NCI-H526 (cell line): ENCODE data around the gene SPAG4.

ENCODE experiments used
- DNase-seq, 2 experiments: peaks; one replicate each; lab custom pipeline; 2025; lab: John Stamatoyannopoulos, UW

Gene SPAG4, protein sequence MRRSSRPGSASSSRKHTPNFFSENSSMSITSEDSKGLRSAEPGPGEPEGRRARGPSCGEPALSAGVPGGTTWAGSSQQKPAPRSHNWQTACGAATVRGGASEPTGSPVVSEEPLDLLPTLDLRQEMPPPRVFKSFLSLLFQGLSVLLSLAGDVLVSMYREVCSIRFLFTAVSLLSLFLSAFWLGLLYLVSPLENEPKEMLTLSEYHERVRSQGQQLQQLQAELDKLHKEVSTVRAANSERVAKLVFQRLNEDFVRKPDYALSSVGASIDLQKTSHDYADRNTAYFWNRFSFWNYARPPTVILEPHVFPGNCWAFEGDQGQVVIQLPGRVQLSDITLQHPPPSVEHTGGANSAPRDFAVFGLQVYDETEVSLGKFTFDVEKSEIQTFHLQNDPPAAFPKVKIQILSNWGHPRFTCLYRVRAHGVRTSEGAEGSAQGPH

GRCh38 chr20:35615667-35616464 is at the start of gene SPAG4:
Gene SPAG4 (plus strand): TSS chr20:35615829. CDS start chr20:35616004, 175 bp downstream.
- DNase-seq = peak; percentile 99 to 100

DNA sequence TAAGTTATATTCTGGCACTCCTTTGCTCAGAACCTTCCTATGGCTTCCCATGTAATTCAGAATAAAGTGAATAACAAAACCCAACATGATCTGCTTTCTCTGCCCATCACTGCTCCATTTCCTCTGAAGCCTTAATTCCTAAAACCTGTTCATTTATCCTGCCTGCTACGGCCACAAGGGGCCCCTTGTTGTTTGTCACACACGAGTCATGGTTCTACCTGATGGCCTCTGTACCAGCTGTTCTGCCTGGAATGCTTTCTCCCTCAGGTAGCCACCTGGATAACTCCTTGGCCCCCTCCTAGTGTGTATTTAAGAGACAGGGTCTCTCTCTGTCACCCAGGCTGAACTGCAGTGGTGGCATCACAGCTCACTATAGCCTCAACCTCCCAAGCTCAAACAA is 47.0 kb upstream of the SPAG4 start:
- peak; percentile 24 to 42 for DNase-seq

- DNase-seq = no peak
These were observed 44.1 kb upstream of the SPAG4 start for GRCh38 chr20:35571555-35571954.

- no peak for DNase-seq
These were observed 42.8 kb upstream of the SPAG4 start for GRCh38 chr20:35572838-35573237.

GRCh38 chr20:35575958-35576357 is 39.7 kb upstream of the SPAG4 start:
- no peak for DNase-seq

- no peak for DNase-seq
These were observed 38.8 kb upstream of the SPAG4 start for GRCh38 chr20:35576816-35577215.

DNA sequence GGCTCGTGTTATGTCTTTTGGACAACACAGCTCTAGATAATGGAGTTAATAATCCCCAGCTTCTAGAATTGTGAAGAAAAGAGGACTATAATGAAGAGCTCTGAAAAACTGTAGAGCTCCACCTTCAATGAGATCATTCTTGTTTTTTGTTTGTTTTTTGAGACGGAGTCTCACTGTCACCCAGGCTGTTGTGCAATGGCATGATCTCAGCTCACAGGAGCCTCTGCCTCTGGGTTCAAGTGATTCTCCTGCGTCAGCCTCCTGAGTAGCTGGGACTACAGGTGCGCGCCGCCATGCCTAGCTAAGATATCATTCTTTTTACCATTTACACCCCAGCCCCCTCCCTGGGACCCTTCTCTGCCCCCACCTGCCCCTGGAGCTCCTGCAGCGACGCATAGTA is 37.2 kb upstream of the SPAG4 start:
- DNase-seq = no peak

DNA sequence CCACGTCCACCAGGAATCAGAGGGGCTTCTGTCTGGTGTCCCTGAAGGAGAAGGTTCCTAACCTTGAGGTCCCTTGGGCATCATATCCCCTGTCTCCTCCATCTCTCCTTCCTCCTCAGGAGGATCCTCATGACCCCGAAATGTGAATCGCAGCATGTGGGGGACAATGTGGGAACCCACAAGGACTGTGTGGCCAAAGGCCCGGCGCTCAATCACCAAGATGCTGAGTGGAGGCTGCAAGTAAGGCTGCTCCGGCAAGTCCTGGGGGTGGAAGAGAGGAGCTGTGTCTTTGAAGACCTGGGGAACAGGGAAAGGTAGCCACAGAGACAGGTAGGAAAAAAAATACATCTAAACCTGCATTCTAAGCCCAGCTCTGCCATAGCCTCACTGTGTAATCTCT is 36.4 kb upstream of the SPAG4 start:
- no peak for DNase-seq

GRCh38 chr20:35582131-35582530 is 33.5 kb upstream of the SPAG4 start:
- no peak for DNase-seq

GRCh38 chr20:35582741-35583404 is 32.8 kb upstream of the SPAG4 start:
- DNase-seq = no peak

DNA sequence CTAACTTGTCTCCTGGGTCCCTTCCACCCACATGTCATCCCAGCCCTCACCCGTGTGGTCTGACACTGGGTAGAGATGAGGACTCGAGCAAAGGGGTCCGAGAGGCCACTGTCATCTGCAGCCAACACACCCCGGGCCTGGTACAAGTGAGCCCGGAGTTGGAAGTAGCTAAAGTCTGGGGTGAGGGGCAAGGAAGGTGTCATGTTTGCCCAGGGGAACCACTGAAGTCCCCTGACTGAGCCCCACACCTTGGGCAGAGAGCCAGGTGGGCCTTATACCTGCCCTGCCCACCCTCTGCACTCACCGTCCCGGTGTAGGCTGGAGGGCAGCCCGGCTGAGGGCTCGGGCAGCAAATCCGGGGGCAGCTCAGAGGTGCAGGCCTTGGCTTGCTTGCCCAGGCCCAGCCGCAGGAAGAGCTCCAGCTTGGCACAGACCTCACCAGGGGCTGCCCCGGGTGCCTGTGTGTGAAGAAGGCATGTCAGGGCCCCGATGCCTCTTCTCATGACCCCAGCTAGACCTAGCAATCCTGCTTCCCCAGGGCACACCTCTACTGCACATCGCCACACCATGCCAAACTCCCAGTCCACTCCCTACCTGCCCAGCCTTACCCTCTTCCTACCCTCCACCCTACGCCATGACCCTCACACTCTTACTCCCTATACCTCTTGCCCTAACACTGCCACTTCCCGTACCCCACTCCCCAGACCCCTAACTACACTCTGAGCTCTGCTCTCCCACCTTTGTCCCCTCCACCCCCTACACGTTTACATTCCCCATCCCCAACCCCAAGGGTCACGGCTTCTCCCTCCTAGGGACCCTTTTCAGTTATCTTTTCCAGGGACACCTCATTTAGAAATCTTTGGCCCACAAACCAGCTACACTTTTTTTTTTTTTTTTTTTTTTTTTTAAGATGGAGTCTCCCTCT is 31.7 kb upstream of the SPAG4 start:
- no peak for DNase-seq

- DNase-seq = no peak
These were observed 28.7 kb upstream of the SPAG4 start for GRCh38 chr20:35586751-35587425.

- DNase-seq = no peak
These were observed 28.2 kb upstream of the SPAG4 start for GRCh38 chr20:35587436-35587835.

DNA sequence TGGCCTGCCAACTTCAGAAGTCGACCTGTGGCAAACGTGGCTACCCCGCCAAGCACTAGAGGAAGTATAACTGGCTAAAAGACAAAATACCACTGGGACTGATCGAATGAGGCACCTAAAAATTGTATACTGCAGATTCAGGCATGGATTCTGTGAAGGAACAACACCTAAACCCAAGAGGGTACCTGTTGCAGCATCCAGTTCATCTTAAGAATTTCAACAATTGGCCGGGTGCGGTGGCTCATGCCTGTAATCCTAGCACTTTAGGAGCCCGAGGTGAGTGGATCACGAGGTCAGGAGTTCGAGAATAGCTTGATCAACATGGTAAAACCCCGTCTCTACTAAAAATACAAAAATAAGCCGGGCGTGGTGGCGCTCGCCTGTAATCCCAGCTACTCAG is 27.2 kb upstream of the SPAG4 start:
- DNase-seq = no peak

GRCh38 chr20:35592339-35592974 is 23.2 kb upstream of the SPAG4 start:
- no peak for DNase-seq

DNA sequence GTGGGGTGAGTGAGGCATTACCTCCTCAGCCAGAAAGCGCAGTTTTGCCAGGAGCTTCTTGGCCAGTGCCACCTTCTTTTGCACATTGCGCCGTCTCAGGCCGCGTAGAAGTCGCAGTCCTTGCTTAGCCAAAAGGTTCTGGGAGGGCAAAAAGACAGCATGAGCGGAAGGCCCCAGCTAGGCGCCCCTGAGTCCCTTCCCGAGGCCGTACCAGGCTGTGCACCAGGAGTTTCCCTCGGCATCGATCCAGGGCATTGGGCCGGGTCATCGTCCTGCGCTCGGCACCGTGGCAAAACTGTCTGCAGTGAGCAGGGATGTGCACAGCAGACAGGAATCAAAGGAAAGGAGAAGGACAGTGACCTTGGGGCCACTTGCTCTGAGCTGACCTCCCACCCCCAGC is 20.2 kb upstream of the SPAG4 start:
- no peak for DNase-seq

- no peak for DNase-seq
These were observed 19.7 kb upstream of the SPAG4 start for GRCh38 chr20:35595901-35596300.

- DNase-seq = no peak
These were observed 18.4 kb upstream of the SPAG4 start for GRCh38 chr20:35597186-35597585.

DNA sequence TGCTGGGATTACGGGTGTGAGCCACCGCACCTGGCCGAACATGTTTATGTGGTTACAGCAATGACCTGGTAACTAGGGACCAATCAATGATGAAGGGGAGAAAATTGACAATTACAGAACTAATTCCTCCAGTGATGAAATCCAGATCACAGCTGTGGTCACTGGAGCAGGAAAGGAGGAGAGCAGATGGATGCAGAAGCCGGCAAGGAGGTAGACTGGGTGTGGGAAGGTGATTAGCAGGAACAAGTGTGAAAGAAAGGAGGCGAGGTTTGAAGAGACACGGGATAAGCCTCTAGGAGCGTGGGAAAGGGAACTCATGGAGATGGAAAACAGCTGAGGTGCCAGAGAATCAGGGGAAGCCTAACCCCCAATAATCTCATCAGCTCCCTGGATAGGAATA is 17.2 kb upstream of the SPAG4 start:
- DNase-seq = no peak
